Measurements from ENCODE around the gene TRIM40.

TRIM40 gene

DNA sequence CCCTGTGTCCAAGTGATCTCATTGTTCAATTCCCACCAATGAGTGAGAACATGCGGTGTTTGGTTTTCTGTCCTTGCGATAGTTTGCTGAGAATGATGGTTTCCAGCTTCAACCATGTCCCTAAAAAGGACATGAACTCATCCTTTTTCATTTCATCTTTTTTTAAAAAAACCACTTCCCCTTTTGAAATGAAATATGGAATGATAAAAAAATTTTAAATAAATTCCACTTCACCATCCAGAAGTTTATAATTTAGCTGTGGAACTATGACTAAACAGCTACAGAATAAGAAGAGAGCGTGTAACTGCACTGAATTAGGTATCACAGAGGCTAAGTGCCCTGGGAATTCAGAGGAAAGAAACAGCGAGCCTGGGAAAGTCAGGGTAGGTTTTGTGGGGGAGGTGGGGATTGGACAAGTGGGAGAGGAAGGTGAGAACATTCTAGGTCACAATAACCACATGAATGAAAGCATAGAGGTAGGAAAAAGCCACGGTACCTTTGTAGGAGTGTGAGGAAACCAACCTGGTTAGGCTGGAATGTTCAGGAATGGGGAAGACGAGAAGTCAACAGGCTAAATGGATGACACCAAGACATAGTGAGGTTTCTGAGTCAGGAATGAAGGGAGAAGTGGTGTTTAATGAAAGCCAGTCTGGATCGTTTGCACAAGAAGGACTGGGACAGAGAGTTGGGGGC is 14.1 kb downstream of the TRIM40 start:
- no peak for ATAC-seq

DNA sequence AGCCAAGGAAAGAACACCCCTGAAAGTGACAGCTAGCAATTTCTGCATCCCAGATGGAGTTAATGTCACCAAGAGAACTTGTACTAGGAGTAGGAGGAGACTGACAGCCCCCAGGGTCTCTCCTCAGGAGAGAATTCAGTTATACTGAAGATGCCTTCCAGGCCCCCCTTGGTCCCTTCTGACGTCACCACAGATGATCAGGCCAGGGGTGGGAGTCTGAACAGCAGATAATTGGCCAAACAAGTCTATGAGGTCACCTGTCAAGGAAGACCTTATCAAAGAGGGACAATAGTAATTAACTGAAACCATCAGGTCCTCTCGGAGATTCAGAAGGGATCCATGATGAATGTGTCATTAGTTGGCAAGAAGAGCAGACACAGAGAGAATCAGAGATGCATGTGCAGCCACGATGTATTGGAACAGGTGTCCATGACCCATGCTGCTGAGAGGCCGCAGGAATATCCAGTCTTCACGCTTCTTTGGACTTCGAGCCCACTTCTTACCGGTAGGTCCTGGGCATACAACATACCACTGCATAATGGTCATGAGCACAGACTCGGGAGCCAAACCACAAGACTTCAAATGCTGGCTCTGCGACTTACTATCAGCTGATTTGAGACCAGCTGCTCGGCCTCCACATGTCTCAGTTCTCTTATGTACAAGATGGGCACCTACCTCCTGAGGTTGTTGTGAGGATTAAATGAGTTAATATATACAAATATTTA is 14.9 kb downstream of the TRIM40 start:
- ATAC-seq, result no peak

DNA sequence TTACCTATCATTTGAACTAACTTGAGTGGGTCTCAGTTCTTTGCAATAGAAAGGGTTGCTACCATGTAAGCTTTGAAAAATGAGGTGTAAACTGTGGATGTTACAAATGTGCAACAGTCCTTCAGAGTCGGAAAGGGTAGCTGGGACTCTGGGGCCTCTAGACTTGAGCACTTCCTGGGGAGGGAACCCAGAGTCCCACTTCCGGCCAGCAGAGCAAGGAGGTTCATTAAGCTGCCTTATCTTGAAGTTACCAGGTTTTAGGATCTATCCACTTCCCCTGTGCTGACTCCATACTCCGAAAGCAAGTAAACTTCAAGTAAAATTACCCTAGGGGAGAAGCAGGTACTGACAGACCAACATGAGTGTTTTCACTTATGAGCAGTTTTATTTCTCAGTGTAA is 15.6 kb downstream of the TRIM40 start:
- ATAC-seq, result no peak

DNA sequence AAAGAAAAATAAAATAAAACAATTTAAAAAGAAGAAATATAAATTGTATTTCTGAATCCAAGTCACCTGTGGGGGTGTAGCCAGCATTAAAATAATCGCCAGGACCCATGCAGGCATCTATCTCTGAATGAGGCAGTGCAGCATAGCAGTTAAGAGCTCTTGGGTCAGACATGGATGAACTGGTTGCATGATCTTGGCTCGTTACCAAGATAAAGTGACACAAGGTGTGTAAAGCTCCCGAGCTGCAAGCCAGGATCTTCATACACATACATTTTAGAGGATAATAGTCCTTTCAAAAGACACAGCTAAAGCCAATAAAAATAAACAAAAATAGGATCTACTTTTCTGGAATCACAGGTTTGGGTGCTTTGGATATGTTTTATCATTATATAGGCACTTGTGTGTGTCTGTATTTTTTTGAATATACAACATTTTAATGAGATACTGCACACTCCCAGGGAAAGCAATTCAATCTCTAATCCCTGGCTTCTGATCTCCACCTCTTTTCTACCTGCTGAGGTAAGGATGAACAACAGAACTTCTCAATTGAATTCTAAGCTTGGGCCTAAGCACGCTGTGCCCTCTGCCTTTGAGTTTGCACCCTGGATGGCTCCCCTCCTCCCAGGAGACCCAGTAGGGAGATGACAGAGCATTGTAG is 16.2 kb downstream of the TRIM40 start:
- ATAC-seq, result no peak

GRCh38 chr6:30152910-30153610 is 17.1 kb downstream of the TRIM40 start:
- ATAC-seq, result no peak

DNA sequence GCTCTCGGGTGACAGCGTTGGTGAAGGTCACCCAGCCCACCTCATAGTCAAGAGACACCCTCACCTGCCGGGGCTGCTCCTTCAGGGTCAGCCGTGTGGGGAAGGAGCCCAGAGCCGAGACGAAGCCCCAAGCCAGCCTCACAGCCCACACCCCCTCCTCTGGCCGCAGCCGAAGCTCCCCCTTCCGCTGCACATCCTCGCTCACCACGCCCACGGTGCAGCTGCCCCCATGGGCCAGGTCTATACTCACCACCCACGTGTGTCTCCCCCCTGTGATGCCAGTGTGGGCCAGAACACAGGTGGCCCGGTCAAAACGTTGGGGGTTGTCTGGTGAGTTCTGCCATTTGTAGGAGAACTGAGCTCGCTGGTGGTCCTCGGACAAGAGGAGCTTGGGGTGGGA is 18.1 kb downstream of the TRIM40 start:
- no peak for ATAC-seq

GRCh38 chr6:30154709-30155519 is 19.0 kb downstream of the TRIM40 start:
- ATAC-seq, result no peak

DNA sequence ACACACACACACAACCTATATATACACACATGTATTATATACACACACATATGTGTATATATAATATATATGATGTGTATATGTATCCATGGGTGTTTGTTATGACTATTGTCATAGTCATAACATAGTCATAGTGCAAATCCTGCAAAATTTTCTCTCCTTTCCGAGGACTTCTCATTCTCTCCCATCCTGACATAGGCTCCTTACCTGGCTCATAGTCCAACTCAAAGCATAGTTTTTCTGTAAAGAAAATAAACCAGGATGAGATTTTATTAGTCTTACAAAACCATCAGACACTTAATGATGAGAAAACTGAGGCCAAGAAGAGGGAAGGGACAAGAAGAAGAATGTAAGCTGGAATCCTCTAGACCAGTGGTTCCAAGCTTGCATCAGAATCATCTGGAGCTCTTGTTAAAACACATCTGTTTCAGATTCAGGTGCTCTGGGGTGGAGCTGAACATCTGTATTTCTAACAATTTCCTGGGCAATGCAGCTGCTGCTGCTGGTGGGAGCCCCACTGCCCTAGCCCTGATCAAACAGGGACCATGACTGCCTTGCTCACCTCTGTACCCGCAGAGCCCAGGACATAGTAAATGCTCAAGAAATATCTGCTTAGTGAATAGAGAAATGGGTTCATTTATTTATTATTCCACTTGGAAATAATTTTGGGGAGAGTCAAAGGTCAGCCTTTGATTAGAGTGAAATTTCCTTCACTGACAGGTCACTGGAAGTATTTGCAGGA is 19.8 kb downstream of the TRIM40 start:
- ATAC-seq, result no peak

GRCh38 chr6:30156262-30156599 is 20.3 kb downstream of the TRIM40 start:
- ATAC-seq, result no peak

DNA sequence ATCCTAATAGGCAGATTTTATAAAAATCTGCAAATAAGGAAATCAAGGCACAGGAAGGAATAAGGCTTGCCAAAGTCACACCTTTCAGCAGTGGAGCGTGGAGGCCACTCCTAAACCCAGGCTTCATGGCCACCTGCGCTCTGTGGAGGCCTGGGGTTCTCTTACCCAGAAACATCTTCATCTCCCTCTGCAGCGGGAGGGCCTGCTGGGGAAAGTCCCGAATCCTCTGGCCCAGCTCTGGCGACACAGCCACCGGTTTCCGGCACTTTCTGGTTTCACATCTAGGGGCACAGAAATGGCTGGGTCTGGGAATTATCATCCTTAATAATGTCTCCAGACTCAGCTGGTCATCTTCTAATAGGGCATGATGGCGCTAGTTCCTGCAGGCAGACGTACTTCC is 20.8 kb downstream of the TRIM40 start:
- no peak for ATAC-seq

DNA sequence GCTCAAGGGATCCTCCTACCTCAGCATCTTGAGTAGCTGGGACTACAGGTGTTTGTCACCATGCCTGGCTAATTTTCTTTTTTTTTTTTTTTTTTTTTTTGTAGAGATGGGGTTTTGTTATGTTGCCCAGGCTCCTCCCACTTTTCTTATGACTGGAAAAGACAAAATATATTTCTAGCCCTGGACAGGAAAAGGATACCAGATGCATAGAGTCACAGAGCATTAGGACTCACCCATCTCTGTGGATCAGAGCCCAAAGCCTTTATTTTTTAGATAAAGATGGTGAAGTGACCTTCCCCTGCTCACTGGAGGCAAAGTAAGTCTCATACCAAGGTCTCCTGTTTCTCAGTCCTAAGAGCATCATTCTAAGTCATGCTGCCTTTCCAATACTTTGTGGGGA is 21.6 kb downstream of the TRIM40 start:
- no peak for ATAC-seq

GRCh38 chr6:30157999-30158398 is 22.1 kb downstream of the TRIM40 start:
- ATAC-seq, result no peak

DNA sequence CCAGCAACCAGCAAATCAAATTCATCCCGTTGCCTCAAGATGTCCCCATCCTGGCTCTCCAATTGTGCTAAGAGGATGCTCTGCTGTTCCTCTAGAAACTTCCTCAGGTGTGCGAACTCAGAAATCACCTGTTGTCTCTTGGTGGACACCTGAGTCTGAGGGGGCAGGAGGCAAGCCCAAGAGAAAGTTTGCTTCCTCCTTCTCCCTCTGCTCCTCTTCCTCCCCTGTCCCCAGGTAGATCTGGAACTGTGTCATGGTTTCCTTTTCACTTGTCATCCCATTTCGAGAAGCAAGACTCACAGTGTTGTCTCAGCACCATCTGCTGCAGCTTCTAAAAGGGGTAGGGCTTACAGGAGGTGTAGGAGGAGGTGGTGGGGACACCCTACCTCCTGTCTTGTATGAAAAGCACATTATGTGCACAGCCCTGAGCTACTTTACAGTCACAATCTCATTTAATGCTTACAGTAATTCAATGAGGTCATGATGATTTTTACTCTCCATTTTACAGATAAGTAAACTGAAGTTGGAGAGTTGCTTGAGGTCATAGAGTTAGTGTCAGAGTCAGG is 22.6 kb downstream of the TRIM40 start:
- peak; percentile 59 to 71 for ATAC-seq

- no peak for ATAC-seq
These were observed 24.3 kb downstream of the TRIM40 start for GRCh38 chr6:30160008-30160784.

DNA sequence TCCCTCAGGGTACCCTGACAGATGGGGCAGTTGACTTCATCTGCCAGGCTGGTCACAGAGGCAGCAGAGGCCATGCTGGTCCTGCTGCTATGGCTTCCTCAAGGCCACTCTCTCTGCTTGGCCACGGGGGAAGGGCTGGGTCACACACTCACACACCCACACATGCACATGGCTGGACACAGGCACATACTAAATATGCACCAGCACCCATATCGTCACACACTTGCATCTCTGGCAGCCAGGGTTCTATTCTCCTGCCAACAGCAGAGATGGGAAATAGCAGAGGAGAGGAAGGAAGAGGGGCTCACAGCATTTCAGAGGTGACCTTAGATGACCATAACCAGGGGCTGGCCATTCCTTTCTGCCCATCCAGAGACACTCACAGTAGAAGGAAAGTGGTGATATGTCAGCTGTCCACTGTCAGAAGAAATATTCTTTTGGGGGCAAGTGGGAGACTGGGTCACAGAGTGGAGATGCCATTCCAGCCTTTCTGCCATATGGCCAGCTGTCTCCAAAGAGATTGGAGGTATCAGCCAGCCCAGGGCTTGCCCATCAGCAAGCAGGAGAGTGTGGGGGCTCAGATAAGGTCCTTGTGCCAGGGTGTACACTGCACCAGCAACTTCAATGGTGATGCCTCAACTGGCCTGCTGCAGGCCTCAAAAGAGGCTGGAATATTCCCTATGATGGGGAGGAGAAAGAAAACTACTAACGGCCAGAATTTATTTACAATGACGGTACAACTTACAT is 25.0 kb downstream of the TRIM40 start, which contains the start of gene TRIM10:
Gene TRIM10 (minus strand): TSS at position 427 of the 747 bp plus-strand sequence. CDS start 353 bp downstream, at position 74.
- no peak for ATAC-seq

- peak; percentile 52 to 55 for ATAC-seq
These were observed 26.5 kb downstream of the TRIM40 start for GRCh38 chr6:30162265-30163089.

- peak; percentile 71 to 76 for ATAC-seq
These were observed 27.4 kb downstream of the TRIM40 start, which contains the start of gene TRIM15 for GRCh38 chr6:30163090-30163917. Gene TRIM15 (plus strand): TSS chr6:30163546. CDS start chr6:30163685, 139 bp downstream.
